ENCODE results near the gene PRTG.

- TF ChIP-seq POLR2AphosphoS5 (IDR thresholded peaks at IDR 0.05; ENCODE audit: low read depth, low read length): no peak
- no peak for TF ChIP-seq SIN3A (IDR thresholded peaks at IDR 0.05; ENCODE audit: borderline replicate concordance, insufficient read depth, low read length)
- TF ChIP-seq TAF1 (IDR thresholded peaks at IDR 0.05; ENCODE audit: borderline replicate concordance, insufficient read depth, low read length): no peak
- TF ChIP-seq REST (IDR thresholded peaks at IDR 0.05; ENCODE audit: insufficient read depth in 1 of 2, low read depth in 2 of 2, low read length in 2 of 2): no peak
Observed at GRCh38 chr15:55685286-55685685, 57.7 kb downstream of the PRTG start.
